GM19193 (cell line): ENCODE measurements around the gene CD48.
A peak's percentile ranks its signal among the peaks of the same experiment; 100 is the strongest.

Experiments used
- POLR2A ChIP-seq: IDR thresholded peaks from 4 replicates; pipeline ENCODE4 v1.6.1; 2011; ENCODE audit not compliant: insufficient read depth, insufficient read length; ENCODE audit errors: extremely low read depth

The CD48 gene

DNA sequence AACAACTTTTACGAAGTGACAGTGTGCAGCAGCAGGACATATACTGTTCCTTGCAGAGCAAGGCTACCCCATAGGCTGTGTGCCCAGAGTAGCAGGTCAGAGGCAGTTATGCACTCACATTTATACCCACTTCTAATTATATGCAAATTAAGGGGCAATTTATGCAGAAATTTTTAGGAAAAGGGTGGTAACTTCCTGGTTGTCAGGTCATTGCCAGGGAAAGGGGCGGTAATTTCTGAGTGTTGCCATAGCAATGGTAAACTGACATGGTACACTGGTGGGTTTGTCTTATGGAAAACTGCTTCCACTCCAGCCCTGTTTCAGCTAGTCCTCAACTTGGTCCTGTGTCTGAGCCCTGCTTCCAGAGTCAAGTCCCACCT lies 52.8 kb downstream of the CD48 start:
- TF ChIP-seq POLR2A = no peak

DNA sequence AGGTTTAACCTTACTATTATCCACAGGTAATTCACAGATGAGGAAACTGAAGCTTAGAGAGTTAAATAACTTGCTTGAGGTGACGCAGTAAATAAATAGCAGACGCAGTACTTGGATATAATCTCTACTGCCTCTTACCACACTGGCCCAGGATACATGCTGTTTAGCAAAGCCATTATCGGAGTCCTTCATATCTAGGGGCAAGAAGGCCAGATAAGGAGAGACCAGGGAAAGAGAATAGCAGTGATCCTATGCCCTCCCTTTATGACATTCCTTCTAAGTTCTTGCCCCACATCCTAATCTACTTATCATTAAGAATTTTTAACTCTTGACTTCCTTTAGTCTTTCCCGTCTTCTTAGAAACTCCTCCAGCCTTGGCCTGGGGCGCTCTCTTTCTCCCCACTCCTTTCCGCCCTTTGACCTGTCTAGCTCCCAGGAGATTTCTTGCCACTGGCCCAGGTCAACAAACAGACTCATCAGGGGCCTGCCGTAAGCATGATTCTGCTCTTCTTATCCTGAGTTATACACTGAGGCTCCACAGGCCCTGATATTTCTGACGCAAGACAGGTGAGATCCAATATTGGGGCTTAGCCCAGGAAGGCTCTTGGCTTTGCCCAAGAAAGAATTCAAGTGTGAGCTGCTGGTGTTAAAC lies 53.3 kb downstream of the CD48 start:
- TF ChIP-seq POLR2A = no peak

DNA sequence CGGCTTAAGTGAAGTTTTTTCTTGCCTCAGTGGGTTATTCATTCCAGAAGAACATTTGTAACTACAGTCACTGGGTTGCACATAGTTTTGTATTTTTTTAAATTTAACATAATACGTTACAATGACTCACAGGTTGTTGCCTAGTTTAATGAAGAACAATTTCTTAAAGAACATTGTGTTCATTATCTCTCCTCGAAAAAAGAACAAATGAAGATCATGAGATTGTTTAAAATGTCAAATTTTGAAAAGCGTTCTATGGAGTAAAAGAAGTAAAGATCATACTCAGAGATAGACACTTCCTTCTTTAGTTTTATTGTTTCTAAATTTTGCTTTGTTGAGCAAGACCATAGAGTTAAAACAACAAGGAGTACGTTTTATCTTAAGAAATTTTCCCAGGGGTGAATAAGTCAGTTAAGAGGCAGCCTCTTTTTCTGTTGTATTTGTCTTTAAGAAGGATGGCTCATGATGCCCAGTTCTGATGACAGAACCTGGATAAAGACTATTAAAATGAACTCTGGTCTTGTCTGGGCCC lies 54.3 kb downstream of the CD48 start:
- TF ChIP-seq POLR2A = no peak

DNA sequence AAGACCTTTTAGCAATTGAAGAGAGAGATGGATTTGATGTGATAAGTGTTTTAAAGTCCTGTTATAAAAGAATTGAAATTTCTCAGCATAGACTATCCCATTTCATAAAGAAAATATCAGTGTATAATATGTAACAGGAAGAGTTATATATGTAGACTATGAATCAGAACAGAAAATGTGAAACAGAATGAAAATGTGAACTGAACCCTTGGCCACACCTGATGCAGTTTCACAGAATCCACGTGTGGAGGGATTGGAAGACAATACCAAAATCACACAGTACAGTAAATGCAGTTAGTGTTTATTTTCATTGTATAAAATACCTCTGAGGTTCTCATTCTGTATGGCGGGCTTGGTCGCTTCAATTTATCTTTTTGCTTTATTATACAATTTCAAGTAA lies 54.9 kb downstream of the CD48 start:
- TF ChIP-seq POLR2A = no peak

DNA sequence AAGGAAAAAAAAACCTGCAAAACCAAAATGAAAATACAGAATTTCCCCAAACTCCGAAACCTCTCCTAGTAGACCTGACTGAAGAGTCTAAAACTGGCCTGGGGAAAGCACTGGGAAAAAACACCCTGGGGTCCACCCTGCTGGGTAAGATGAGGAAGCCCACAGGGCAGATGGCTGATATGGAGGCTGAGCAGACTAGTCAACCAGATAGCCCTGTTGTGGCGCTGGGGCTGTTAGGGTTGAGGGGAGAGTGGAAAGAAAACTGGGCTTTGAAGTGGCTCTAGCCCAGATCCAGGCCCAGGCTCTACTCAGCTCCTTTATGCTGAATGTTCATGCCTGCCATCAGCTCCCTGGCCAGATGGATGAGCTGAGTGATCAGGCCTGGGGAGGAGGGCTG lies 58.0 kb downstream of the CD48 start:
- TF ChIP-seq POLR2A = no peak

DNA sequence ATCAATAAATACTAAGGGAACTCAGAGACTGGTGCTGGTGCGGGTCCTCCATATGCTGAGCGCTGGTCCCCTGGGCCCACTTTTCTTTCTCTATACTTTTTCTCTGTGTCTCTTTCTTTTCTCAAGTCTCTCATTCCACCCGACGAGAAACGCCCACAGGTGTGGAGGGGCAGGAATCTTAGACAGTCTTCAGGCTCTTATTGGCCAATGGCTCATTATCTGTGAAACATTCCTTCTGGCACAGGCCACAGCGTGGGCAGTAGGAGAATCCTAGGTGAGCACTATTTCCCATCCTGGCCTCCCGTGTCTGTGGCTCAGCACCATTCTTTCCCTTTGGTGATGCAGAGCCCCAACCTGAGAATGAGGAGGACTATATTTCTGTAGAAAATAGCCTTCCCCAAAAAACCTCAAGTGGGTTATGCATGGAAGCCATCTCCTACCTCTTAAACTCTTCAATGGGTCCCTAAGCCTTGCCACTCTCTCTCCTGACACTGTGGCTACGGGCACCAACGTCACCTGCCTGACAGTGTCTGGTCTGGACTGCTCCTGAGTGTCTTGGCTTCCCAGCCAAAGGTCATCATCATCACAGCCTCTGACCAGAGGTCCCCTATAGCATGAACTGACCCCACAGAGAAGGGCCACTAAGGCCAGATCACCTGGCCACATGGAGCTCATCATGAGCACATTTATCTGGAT lies 58.5 kb downstream of the CD48 start:
- TF ChIP-seq POLR2A = no peak

DNA sequence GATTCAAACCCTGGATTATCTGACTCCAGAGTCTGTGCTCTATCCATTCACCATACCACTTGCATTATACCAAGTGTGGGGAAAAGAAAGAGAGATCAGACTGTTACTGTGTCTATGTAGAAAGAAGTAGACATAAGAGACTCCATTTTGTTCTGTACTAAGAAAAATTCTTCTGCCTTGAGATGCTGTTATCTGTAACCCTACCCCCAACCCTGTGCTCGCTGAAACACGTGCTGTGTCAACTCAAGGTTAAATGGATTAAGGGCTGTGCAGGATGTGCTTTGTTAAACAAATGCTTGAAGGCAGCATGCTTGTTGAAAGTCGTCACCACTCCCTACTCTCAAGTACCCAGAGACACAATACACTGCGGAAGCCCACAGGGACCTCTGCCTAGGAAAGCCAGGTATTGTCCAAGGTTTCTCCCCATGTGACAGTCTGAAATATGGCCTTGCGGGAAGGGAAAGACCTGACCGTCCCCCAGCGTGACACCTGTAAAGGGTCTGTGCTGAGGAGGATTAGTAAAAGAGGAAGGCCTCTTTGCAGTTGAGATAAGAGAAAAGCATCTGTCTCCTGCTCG lies 59.5 kb downstream of the CD48 start:
- TF ChIP-seq POLR2A = peak; percentile 28

DNA sequence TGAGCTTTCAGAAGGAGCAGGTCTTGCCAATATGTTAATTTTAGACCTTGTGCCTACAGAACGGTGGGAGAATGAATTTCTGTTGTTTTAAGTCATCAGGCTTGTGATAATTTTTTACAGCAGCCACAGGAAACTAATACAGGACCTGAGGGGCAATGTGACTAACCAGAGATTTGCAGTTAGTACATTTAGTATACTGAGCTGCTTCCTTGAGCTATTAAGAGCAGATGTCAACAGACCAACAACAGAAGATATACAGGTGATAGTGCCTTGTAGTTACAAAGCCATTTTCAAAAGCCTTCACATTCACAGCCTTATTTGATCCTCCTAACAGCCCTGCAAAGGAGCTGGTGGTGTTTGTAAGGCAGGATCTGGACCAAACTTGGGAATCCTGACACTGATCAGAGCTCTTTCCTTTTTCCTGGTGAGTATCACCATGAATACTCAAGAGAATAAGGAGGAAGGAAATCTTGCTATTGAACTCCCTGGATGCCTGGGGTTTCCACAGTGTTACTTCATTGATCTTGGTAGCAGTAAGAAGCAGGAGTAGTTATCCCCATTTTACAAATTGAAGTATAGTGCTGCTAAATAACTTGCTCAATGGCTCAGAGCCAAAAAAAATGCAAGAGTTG lies 60.1 kb downstream of the CD48 start:
- TF ChIP-seq POLR2A = no peak

DNA sequence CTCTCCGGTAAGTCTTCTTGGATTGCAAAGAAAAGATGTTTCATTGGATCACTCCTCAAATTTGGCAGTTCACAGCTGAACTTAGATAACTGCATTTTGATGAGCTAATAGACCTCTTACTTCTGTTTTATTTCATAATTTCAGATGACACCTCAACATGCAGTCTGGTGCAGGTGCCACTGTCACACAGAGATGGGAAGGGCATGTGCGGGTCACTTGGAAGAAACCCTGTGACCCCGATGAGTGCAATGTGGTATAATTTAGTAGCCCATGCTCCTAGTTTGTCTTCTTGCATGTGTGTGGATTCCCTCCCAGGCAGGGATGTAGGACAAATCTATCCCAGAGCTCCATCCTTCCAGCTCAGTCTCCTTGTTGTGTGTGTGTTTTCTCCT lies 64.3 kb downstream of the CD48 start:
- TF ChIP-seq POLR2A = no peak

DNA sequence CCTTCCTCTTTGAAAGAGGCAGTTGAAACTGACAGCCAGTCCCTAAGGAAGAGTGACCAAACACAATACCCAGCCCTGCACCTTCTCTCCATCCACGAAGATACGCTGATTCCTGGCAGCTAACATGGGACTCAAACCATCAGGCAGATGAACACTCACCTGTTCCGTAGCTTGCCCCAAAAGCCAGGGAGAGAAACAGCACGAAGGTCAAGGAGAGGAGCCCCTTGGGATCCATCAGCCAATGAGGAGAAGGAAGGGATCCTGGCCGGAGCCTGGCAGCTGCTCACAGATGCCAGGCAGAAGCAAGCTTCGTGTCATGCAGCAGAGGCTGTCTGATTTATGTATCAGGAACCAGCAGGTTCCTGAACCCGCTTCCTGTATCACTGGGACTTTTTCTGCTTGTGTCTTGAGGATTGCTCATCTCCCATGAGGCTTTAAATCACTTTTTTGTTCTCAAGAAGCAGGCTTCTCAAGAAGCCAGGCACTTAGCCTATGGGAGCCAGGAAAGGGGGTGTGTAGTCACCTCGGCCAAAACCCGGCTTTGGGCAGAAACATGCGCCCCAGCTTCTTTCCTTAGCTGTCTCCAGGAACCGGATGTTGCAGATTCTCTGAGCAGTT lies 64.8 kb downstream of the CD48 start, which contains the start of gene SLAMF1:
TSS of gene SLAMF1 (minus strand) at position 334 of the 618 bp plus-strand sequence. CDS start at position 235, 99 bp downstream.
- peak; percentile 91 for TF ChIP-seq POLR2A

DNA sequence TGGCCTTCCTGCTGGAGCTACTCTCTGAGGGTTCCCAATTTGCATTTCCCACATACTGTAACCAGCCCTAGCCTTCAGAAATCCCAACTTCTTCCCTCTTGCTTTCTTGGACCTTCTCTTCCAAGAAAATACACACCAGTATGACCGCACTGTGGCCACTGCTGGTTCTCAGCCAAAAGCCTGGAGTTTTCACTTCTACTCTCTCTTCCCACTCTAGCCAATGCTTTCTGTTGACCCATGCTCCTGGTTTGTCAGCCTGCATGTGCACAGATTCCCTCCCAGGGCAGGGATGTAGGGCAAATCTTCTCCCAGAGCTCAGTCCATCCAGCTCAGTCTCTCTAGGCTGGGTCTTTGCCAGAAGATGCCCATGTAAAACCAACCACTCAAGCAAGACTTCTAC lies 65.4 kb downstream of the CD48 start:
- no peak for TF ChIP-seq POLR2A

DNA sequence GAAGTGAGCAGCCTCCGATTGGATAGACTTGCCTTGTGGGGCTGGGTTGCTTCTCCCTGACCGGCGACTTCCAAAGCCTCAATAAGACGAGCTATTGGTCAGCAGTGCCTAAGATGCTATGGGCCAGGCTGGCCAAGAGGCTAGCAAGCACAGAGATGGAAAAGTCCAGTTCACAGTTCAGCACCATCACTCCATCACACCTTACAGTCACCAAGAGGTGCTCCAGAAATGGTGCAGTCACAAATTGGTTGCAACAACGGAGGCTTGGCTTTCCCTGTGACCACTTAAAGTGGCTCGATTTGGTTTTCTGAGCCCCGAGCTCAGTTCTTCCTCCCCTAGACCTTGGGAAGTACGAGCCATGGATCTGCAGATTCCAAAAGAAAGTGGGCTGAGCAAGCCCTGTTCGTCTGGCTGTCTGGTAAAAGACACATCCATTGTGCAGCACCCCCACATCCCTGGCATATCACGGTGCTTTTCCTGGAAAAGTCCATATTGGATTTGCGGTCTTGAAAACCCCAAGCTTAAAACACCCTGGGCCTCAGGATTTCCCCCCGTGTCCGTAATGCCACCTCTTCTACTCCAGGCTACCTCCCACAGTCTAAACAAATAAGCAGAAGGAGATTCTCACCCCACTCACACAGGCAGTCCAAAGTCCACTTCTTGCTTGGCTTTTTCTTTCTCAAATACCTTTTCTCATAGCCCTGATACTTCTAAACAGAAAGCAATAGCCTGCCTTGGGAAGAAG lies 66.1 kb downstream of the CD48 start:
- peak; percentile 48 for TF ChIP-seq POLR2A

DNA sequence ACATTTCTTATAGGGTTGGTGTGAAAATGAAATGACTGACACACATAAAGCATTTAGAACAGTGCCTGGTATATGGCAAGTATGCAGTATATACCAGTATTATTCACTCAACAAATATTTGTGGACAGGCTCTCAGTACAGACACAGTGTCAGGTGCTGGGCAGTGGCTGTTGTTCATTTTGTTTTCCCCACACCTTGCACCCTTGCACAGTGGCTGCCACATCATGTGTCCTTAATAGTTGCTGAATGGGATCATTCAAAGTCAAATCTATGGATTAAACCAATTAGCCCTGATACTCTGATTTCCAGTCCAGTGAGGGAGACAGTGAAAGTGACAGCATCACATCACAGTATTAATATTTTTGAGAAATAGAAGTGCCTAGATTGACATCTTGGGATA lies 67.2 kb downstream of the CD48 start:
- TF ChIP-seq POLR2A = no peak

DNA sequence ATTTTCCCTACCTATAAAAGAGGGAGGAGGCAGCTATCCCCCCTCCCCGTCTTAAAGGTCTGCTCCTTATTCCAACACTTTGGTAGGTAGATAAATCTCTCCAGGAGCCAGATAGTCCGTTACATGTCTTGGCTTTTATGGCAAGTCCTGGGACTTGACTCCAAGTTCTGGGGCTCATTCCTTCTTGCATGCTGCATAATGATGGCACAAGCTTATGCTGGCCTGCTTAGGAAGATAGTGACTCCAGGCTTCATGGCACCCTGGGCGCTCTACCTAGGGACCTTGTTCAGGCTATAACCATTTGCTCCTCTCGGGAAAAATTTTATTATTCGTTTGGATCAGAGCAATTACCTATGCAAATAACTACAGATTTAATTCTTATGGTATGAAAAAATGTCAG lies 68.5 kb downstream of the CD48 start:
- TF ChIP-seq POLR2A = no peak
